Right lobe of liver (tissue), 4 donors: ENCODE data around the gene NOL4L.

ENCODE experiments used
- POLR2A ChIP-seq: fragments of 450-650 bp; IDR thresholded peaks from one replicate; pipeline ENCODE4 v1.6.1; 2017; ENCODE audit warnings: antibody characterized with exemption, mild to moderate bottlenecking
- TF ChIP-seq, protein P1 (sequence below), 4 donors: fragments of 200-600 bp in 3 of 4; fragments of 450-650 bp in 1 of 4; IDR thresholded peaks; one replicate each; pipeline versions ENCODE4 v1.5.1 to v1.8.0; 2016 to 2022; ENCODE audit warnings: antibody characterized with exemption in 4 of 4, mild to moderate bottlenecking in 2 of 4
- donor health status: DM: no; HTN: no; CAD: no.
- donor health status: DM: no; HTN: no; CAD: no.
- donor health status: DM: no; HTN: yes; CAD: no.

DNA sequence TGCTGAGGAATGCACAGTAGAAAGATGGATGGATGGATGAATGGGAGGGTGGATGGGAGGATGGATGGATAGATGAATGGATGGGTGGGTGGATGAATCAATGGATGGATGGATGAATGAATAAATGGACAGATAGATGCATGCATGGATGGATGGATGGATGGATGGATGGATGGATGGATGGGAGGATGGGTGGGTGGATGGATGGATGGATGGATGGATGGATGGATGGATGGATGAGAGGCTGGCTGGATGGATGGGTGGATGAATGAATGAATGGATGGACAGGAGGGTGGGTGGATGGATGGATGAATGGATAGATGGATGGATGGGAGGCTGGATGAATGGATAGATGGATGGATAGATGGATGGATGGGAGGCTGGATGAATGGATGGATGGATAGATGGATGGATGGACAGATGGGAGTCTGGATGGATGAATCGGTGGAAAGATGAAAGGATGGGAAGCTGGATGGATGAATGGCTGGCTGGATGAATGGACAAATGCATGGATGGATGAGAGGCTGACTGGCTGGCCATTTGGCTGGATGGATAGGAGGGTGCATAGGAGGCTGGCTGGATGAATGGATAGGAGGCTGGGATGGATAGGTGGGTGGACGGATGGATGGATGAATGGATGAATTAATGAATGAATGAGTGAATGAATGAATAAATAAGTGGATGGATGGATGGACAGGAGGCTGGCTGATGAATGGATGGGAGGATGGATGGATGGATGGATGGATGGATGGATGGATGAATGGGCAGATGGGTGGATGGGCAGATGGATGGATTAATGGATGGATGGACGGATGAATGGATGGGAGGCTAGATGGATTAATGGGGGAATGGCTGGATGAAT is 28.3 kb upstream of the NOL4L start:
- no peak for TF ChIP-seq POLR2A
- TF ChIP-seq, protein P1, sequence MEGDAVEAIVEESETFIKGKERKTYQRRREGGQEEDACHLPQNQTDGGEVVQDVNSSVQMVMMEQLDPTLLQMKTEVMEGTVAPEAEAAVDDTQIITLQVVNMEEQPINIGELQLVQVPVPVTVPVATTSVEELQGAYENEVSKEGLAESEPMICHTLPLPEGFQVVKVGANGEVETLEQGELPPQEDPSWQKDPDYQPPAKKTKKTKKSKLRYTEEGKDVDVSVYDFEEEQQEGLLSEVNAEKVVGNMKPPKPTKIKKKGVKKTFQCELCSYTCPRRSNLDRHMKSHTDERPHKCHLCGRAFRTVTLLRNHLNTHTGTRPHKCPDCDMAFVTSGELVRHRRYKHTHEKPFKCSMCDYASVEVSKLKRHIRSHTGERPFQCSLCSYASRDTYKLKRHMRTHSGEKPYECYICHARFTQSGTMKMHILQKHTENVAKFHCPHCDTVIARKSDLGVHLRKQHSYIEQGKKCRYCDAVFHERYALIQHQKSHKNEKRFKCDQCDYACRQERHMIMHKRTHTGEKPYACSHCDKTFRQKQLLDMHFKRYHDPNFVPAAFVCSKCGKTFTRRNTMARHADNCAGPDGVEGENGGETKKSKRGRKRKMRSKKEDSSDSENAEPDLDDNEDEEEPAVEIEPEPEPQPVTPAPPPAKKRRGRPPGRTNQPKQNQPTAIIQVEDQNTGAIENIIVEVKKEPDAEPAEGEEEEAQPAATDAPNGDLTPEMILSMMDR (IDR thresholded peaks at IDR 0.05), result no peak
